ENCODE data around the gene EFCAB8.
A peak's percentile ranks its signal among the peaks of the same experiment; 100 is the strongest.

Gene EFCAB8

DNA sequence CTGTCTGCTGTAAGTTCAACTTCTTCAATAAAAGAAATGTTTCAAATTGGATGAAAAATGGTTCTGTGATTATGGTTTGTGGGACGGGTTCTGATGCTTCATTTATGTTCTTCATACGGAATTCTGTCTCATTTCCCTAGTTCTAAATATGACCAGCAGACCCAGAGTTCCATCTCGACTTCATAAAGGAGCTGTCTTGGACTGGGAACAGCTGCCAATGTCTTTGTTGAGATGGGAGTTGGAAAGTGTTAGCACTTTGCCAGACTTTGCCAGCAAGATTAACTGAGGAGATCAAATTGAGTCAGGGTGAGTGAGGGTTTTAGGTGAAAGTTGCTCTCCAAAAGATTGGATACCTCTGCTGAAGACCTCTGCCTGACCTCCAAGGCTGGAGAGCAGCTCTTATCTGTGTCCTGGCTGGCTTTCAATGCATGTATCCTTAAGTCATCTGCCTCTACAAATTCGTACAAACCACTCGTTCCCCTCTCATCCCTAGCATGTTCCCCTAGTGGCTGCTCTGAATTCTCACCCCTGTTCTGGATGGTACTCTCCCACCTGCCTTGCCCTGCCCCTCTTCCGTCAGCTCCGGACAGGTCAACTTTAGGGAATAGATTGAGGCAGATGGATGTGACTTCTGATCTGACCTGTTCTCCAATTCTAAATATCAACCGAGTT lies at the start of gene EFCAB8:
TSS of gene EFCAB8 (plus strand) at position 223 of the 672 bp plus-strand sequence. CDS start 4,870 bp downstream, outside the sequence.
- DNase-seq = no peak

DNA sequence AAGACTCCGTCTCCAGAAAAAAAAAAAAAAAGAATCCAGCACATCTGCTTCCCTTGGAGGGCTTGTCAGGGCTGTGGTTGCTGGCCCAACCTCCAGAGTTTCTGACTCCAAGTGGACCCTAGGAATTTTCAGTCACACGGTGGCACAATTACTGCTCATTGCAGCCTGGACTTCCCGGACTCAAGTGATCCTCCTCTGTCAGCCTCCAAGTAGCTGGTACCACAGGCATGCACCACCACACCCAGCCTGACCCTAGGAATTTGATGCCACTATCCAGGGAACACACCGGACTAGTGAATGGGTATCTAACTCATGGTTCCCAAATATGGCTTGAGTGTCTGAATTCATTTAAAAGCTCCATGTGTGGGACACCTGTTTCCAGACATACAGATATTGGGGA lies 48.8 kb upstream of the EFCAB8 start:
- no peak for DNase-seq

GRCh38 chr20:32810941-32811340 lies 47.8 kb upstream of the EFCAB8 start:
- DNase-seq = no peak

DNA sequence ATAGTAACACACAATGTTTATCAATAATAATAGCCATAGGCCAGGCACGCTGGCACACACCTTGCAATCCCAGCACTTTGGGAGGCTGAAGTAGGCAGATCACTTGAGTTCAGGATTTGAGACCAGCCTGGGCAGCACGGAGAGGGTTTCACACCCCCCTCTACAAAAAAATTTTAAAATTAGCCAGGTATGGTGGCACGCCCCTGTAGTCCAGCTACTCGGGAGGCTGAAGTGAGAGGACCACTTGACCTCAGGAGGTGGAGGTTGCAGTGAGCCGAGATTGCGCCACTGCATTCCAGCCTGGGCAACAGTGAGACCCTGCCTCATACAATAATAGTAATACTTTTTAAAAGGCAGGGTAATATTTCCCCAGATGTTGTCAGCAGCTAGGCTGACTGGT lies 46.8 kb upstream of the EFCAB8 start:
- DNase-seq = no peak

- DNase-seq = no peak
Measured at GRCh38 chr20:32819992-32820697, 38.6 kb upstream of the EFCAB8 start.

DNA sequence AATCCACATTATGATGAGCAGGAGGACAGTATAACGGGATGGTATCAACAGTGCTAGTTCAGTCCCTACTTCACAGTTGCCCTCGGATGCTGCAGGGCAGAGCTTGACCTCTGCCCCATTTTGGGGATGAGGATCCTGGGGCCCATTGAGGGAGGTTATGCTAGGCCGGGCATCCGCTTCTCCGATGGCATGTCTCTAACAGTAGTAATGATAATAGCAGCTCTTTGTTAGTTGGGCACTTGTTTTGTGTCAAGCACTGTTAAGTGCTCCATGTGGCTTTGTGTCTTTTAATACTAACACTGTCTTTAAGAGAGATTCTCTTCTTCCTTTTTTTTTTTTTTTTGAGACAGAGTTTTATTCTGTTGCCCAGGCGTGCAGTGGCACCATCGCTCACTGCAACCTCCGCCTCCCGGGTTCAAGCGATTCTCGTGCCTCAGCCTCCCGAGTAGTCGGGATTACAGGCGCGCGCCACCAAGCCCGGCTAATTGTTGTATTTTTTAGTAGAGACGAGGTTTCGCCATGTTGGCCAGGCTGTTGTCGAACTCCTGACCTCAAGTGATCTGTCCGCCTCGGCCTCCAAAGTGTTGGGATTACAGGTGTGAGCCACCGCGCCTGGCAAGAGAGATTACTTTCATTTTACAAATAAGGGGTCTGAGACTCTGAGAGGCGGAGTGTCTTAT lies 37.9 kb upstream of the EFCAB8 start:
- DNase-seq = peak in 1 of 2 donors; percentile 23

DNA sequence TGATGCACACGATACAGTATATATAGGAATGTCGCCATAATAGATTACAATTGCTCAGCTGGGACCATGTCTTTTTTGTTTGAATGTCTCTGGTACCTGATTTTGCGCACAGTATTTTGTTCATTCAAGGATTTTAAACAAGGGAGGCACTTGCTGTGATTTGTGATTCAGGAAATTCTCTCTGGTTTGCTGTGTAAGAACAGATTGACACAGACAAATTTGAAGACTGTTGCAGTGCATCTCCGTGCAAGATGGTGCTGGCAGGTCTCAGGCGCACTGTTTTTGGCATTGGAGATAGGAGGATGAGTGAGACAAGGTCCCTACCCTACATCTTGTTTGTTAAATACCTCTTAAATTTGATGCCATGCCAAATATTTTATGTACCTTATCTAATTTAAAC lies 36.5 kb upstream of the EFCAB8 start:
- DNase-seq = no peak

DNA sequence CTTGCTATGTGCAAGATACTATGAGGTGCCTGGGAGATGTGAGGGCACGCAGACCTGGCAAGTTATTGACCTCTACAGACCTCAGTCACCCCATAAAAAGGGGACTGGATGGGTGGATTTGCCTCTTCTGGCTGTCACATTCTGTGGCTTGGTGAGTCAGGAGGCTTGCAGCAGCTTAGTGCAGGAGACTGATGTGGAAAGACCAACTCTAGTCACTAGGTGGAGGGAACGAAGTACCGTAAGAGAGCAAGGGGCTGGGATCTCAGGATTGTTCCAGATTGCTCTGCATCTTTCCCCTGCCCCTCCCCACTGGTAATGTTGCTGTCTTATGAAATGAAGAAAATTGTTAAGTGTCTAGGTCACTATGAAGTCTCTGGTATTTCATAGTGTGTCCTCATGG lies 35.6 kb upstream of the EFCAB8 start:
- DNase-seq = no peak

DNA sequence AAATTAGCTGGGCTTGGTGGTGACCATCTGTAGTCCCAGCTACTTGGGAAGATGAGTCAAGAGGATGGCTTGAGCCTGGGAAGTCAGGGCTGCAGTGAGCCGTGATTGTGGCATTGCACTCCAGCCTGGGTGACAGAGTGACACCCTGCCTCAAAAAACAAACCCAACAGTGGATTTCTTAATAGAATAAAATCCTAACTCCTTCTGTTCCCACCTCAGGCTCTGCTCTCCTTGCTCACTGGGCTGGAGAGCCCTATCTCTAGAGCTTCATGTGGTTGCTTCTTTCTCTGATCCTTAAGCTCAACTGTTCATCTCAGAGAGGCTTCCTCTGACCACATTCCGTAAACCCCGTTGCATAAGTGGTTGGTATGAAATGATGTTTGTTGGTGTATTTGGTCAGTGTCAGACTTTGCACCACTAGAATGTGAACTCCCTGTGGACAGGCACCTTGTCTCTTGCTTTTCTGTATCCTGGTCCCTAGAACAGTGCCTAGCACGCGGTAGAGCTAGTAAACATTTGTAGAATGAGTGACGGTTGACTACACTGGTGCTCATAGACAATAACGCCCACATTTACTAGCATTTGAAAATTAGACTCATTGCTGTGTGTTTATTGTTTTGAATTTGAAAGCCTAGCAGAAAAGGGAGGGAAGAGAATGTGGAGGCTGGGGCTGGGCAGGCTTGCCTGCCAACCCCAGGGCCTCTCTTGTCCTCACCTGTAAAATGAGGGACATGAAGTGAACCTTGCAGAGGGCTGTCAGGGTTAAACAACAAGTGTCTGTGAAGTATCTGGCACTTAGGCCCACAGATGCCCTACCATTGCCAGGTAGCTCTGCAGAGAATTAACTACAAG lies 34.8 kb upstream of the EFCAB8 start:
- DNase-seq = no peak

DNA sequence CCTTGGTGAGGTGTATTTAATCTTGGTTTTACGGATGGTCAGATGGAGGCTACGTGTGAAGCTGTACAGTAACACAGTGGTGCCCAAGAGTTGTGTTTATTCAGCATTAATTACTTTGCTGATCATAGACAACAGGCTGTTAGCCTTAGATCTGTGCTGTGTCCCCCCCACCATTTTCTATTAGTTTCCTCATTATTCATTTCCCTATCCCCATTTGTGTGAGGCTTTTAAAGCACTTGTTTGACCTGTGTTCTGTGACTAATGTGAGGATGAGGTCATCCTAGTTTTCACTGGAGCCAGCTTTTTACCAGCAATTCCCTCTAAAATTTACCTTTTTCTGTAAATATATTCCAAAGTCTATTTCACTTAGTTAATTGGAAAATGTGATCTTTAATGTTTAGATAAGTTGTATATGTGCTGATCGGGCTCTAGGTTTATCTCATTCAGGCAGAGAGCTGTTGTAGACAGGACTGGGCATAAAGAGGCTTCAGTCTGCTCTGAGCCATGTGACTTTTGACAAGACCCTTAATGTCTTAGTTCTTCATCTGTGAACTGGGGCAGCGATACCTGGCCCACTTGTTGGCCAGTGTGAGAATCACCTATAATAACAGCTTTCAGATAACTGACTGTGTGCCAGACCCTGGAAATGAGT lies 30.6 kb upstream of the EFCAB8 start:
- no peak for DNase-seq

GRCh38 chr20:32829311-32830005 lies 29.3 kb upstream of the EFCAB8 start:
- DNase-seq = no peak

GRCh38 chr20:32830437-32830836 lies 28.3 kb upstream of the EFCAB8 start:
- DNase-seq = peak in 1 of 2 donors; percentile 57

DNA sequence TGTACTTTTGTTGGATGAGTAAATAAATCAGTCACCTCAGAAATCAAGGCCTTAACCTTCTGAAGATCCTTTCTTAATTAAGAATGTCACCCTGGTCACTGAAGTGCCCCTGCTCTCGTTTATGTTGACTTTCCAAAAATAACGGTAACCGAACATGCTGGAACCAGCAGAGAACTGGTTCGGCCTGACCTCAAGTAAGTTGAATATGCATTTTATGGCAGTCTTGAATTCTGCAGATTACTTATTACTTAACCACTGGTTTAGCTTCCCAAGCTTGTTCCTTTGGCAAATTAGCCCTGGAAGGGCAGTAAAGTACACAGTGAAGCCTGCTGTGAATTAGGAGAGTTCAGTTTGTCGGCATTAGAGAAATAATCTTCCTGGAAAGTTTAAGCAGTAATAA lies 26.7 kb upstream of the EFCAB8 start:
- DNase-seq = no peak

GRCh38 chr20:32832664-32833063 lies 26.1 kb upstream of the EFCAB8 start:
- DNase-seq = peak; percentile 45 to 47

DNA sequence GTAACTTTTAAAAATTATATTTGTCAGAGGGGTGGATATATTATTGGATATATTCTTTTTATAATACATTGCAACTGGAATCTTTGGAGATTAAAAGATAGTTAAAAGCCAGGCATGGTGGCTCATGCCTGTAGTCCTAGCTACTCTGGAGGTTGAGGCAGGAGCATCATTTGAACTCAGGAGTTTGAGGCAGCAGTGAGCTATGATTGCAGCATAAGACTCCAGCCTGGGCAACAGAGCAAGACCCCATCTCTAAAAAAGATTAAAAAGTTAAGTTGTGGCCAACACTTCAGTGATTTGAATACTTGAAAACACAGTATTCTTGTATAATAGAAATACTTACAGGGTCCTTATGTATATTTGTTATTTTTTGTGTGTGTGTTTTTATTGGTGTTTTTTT lies 23.8 kb upstream of the EFCAB8 start:
- DNase-seq = no peak

DNA sequence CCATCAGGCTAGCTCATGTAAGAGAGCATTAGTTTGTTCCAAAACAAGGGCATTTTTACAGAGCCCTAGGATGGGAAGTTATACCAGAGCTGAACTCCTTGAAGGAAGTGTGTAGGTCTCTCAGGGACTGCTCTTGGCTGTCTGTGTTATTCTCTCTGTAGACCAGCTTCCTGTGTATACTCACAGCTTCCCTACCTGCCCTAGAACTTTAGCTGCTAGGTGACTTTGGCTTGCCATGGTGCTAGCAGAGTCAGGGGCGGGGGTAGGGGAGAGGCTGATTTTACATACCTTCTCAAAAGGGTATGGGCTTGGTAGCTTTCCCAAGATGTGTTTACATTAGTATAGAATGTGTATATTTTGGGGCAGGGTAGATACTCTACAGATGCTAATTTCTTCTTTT lies 21.6 kb upstream of the EFCAB8 start:
- DNase-seq = no peak

DNA sequence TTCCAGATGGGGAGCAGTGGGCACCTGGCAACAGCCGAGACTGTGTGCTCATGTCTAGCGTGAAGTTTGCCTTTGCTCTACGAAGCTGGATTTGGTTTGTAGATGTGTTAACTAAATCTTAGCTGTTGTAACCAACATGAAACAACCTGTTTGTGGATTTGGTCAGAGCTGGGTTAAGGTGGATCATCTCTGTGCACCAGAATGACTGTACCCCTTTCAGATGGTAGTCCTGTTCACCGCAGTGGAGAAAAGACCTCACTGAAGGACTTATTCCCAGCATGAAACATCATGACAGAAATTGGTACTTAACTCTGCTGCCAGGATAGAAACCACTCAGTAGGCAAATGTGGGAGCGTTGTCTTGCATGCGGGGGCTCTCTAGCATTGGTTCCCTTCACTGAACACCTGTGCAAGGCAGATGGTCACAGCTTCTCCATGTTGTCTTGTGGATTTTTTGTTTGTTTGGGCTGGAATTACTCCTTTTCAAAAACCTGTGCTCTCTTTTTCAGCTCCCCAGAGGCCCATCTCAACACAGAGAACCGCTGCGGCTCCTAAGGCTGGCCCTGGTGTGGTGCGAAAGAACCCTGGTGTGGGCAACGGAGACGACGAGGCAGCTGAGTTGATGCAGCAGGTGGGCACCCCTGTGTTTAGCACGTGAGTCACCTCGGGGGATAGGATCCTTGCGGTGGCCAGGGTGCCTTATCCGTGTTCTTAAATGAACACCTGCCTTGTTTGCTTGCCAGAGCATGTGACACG lies 19.3 kb upstream of the EFCAB8 start:
- no peak for DNase-seq

- DNase-seq = no peak
Measured at GRCh38 chr20:32839982-32840285, 18.8 kb upstream of the EFCAB8 start.

- DNase-seq = no peak
Measured at GRCh38 chr20:32841174-32841573, 17.5 kb upstream of the EFCAB8 start.

- no peak for DNase-seq
Measured at GRCh38 chr20:32841632-32842031, 17.1 kb upstream of the EFCAB8 start.
